GM12801 (cell line): ENCODE results near the gene CCT6A.

Experiments used
- TF ChIP-seq, protein P1 (sequence below): IDR thresholded peaks from one replicate; pipeline ENCODE4 v1.5.1; 2011; ENCODE audit warnings: control low read depth; ENCODE audit not compliant: insufficient read length; ENCODE audit errors: extremely low read depth

CCT6A gene

DNA sequence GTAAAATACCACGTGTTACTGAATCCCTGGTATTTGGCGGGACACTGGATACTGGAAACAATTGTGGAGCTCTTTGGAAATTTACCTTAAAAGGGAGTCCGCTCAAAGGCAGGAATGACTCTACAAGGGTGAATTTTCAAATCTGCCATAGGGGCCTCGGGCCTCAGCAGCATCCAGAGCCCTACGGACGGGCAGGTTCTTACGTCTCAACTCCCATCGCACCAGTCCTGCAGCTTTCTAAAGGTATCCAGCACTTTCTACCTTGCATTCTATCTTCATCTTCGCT lies 569 bp upstream of the CCT6A start:
- TF ChIP-seq, protein P1, sequence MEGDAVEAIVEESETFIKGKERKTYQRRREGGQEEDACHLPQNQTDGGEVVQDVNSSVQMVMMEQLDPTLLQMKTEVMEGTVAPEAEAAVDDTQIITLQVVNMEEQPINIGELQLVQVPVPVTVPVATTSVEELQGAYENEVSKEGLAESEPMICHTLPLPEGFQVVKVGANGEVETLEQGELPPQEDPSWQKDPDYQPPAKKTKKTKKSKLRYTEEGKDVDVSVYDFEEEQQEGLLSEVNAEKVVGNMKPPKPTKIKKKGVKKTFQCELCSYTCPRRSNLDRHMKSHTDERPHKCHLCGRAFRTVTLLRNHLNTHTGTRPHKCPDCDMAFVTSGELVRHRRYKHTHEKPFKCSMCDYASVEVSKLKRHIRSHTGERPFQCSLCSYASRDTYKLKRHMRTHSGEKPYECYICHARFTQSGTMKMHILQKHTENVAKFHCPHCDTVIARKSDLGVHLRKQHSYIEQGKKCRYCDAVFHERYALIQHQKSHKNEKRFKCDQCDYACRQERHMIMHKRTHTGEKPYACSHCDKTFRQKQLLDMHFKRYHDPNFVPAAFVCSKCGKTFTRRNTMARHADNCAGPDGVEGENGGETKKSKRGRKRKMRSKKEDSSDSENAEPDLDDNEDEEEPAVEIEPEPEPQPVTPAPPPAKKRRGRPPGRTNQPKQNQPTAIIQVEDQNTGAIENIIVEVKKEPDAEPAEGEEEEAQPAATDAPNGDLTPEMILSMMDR, result no peak

DNA sequence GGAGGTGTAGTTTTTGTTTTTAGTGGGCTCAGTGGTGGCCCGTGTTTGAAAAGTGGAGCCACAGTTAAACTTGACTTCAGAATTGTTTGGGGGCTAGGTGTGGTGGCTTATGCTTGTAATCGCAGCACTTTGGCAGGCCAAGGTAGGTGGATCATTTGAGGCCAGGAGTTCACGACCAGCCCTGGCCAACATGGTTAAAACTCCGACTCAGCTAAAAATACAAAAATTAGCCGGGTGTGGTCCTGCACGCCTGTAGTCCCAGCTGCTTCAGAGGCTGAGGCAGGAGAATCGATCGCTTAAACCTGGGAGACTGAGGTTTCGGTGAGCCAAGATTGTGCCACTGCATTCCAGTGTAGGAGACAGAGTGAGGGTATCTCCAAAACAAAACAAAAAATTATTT lies 1.8 kb downstream of the CCT6A start:
- TF ChIP-seq, protein P1, result no peak

DNA sequence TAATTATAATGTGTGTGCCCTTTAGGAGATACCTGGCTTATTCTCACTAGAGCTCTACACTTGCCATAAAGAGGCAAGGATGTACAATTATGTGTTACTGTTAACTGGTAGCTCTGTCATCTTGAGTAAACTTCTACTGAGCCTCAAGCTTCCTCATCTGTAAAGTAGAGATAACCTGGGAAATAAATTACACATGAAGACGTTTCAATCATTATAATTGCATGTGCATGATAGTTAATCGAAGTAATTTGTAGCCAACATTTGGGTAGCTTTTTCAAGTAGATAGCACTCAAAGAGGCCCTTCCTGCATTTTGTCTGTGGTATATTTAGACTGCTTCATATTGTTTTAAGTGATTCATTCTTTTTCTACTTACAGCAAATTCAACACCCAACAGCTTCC lies 2.4 kb downstream of the CCT6A start:
- TF ChIP-seq, protein P1, result no peak

DNA sequence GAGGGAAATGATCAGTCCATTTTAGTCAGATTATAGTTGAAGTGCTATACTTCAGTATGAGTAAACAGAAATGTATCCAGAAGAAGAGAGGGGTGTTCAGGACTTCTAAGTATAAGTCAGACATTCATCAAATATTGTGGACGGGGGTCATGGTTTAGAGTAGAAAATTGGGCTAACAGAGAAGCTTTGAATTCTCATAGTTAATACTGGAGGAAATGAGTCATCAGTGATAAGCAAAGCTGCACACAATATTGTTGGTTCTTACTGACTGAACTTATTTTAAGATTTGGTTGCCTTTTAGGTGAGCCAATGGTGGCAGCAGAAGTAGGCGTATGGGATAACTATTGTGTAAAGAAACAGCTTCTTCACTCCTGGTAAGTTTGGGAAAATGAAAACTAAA lies 10.8 kb downstream of the CCT6A start:
- TF ChIP-seq, protein P1, result no peak

DNA sequence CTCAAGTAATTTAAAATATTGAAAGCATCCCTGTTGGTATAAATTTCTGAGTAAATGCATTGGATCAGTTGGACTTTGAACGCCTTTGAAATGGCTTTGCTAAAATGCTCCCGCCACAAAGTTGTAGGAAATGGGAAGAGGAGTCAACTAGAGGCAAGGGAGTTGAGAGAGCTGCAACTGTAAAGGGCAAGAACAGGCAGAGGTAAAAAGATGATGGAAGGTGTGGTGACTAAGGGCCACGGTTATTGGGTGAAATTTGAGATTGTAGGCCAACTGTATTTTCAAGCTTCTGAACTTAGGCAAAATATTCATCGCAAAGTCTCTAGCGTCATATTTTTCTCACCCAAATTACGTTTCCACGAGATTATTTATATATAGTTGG lies 11.9 kb downstream of the CCT6A start:
- TF ChIP-seq, protein P1, result no peak

DNA sequence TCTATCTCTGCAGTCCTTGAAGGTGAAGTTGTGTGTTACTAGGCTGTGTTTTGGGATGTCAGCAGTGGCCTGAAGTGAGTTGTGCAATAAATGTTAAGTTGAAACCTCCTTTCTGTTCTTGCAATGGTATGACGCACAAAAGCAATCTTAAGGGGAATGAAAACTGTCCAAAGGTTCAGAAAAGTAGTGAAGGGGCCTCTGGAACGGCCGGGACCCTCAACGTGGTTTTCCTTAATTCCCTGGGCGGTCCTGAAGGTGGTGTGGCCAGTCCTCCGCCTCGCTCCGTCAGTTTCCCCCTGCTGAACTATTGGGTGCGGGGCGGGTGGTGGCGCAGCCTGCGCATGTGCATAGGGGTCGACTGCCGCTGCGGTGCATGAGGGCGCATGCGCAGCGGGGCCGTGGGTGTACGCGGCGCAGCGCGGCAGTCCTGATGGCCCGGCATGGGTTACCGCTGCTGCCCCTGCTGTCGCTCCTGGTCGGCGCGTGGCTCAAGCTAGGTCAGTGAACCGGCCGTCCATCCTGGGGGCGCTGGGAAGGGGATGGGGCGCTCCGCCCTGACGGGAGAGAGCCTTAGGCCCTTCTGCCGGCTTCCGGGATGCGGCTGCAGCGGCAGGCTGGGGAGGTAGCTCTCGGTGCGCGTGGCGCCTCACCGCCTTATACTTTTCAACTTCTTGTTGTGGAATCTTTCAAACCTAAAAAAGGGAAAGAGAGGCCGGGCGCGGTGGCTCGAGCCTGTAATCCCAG lies 12.5 kb downstream of the CCT6A start, which contains the start of gene SUMF2:
SUMF2 (plus strand) TSS at position 405 of the 744 bp plus-strand sequence; CDS start at position 431, 26 bp downstream.
- TF ChIP-seq, protein P1, result no peak

DNA sequence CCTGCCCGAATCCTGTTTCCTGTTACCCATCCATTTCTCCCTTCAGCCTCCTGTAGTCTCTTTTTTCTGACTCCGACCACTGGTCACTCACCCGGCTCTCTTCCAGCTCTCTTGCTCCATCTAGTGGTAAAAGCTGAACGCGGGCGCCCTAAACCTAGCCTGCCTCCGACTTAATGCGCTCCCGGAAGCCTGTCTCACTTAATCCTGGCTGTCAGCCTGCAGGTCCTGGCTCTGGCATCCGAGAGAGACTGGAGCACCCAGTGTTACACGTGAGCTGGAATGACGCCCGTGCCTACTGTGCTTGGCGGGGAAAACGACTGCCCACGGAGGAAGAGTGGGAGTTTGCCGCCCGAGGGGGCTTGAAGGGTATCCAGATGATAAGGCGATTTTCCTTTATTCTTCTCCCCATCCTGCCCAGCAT lies 22.8 kb downstream of the CCT6A start:
- TF ChIP-seq, protein P1, result peak; percentile 15
